NOMO-1 treated with DMSO at 0.1 percent for 48 hours (cell line): ENCODE results near the gene S100A13.
A peak's percentile ranks its signal among the peaks of the same experiment; 100 is the strongest.
"Not testable (repeated sequence)": the region's sequence is repeated elsewhere in the genome, so short reads cannot be mapped to it uniquely, and the experiment has no call there.

Source experiments
- DNase-seq: peaks from one replicate; lab custom pipeline; 2025; ENCODE audit not compliant: unreplicated experiment; lab: John Stamatoyannopoulos, UW

S100A13 gene

DNA sequence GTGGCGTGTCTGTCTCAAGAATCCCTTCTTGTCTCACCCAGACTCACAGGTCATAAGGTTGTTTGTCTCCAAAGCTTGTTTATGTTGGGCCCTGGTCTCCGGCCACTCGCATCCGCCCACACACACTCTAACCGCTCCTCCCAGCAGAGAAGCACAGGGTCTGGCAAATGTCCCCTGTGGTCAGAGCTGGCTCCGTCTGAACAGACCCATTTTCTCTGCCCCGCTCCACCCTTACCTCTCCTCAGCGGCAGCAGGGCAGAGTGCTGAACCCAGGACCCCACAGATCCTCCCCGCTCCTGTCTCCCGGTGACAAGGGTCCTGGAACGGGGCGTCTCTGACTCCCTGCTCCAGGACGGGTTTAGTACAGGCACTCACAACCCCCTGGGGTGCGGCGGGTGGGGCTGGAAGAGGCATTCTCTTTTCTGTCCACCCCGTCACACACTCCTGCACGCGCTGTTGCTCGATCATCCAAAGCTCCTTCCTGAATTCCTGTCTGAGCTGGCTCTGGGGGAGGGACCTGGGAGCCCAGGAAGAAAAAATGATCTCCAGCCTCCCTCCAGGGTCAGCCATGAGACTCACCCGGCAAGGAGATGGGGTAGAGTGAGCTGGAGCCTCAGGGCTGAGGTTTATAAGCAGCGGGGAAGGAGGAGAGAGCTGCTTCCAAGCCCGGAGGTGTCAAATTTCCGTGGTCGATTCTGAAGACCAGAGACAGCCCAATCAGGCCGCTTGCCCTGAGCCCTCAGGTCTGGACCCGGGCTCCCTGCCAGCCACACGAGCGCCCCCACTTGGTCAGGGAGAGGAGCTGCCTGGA is at the start of gene S100A13:
S100A13 (minus strand) TSS at position 602 of the 811 bp plus-strand sequence. CDS start 1,033 bp downstream, outside the sequence.
- no peak for DNase-seq

DNA sequence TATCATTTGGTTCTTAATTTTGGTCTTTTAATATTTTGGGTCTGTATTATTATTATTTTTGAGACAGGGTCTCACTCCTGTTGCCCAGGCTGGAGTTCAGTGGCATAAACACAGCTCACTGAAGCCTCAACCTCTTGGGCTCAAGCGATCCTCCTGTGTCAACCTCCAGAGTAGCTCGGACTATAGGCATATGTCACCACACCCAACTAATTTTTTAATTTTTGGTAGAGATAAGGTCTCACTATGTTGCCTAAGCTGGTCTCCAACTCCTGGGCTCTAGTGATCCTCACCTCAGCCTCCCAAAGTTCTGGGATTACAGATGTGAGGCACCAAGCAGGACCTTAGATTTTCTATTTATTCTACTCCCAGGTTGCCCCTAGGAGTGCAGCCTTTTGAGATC is 46.2 kb upstream of the S100A13 start:
- no peak for DNase-seq

DNA sequence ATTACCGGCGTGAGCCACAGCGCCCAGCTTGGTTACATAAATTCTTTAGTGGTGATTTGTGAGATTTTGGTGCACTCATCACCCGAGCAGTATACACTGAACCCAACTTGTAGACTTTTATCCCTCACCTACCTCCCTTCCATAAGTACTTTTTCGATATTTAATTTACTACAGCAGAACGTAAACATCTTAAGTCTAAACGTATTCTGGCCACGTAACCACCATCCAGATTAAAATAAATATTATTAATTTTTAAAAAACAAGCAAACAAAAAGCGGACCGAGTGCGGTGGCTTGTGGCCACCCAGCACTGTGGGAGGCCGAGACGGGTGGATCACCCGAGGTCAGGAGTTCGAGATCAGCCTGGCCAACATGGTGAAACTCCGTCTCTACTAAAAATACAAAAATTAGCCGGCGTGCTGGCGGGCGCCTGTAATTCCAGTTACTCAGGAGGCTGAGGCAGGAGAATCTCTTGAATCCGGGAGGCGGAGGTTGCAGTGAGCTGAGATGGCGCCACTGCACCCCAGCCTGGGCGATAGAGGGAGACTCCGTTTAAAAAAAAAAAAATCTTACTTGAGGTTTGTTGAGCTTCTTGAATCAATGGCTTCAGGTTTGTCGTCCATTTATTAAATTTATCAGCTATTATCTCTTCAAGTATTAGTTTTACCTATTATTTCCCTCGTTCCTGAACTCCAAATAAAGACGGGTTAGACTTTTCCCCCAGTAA is 44.5 kb upstream of the S100A13 start:
- peak; percentile 51 for DNase-seq

DNA sequence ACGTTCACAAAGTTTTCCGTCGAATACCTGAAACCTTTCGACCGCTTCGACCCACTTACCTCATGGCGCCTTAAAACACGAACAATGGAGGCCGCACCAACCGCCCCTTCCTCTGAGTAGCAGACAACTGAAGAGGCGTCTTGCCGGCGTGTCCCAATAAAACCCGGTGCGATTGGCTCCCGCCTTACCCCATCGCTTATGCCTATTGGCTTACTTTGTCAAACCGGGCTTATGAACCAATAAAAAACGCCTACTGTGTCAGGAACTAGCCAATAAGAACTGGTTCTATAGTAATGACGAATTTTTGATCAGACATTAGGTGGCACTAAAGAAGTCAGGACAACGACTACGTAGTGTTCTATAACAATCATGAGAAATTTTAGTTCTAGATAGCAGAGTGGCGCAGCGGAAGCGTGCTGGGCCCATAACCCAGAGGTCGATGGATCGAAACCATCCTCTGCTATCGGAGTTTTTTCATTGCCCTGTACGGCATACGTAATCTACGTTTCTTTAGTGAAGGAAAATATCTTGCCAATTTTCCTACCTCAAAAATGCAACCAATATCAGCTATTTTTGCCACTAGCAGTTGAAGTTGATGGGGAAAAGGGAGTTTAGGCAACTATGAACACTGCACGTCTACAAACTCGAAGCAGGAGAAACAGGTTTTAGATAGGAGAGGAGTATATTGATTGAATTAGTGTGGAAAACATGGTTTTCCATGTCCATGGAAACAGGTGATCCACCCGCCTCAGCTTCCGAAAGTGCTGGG is 43.7 kb upstream of the S100A13 start, which contains the start of gene ILF2:
ILF2 (minus strand) TSS at position 135 of the 769 bp plus-strand sequence; CDS start at position 64, 71 bp downstream.
- DNase-seq: peak; percentile 99

DNA sequence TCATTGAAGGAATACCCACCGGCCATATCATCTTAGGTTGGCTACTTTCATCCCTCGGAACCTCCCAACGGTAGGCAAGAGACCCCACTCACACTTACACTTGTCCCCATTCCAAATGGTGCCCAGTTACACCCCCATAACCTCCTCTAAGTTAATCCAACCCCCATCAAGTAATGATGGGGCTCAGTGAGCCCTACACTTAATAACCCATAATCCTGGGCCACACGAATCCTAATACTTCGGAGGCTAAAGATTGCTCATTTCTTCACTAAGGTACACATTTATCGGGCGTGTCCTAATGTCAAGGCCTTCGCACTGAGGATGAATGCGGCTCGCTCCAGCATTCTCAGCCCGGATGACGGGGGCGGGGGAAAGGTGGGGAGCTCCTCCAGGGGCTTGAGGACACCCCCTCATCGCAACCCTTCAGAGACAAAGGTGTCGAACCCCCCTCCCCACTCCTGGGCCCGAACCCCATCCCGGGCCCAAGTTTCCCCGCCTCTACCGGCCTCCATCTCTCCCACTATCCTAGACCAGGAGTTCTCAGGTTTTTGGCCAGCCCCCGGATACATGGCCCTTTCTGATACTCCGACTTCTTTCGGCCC is 43.1 kb upstream of the S100A13 start:
- DNase-seq: no peak

DNA sequence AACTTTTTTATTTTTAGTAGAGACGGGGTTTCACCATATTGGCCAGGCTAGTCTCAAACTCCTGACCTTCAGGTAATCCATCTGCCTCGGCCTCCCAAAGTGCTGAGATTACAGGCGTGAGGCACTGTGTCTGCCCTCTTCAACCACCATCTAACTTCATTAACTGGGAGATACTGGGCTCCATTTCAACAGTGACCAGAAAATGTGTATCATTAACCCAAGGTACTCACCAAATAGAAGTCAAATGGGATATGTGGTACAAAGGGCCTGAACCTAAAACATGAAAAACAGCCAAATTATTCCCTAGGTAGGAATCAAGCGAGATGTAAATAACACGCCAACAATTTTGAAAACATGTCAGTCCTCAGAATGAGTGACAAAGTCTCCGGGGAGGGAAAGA is 42.3 kb upstream of the S100A13 start:
- DNase-seq: no peak

DNA sequence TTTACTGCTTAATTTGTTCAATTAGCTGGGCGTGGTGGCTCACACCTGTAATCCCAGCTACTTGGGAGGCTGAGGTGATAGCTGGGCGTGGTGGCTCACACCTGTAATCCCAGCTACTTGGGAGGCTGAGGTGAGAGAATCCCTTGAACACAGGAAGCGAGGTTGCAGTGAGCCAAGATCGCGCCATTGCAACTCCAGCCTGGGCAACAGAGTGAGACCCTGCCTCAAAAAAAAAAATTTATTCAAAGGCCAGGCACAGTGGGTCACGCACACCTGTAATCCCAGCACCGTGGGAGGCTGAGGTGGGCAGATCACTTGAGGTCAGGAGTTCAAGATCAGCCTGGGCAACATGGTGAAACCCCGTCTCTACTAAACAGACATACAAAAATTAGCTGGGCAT is 41.4 kb upstream of the S100A13 start:
- not testable (repeated sequence) for DNase-seq

DNA sequence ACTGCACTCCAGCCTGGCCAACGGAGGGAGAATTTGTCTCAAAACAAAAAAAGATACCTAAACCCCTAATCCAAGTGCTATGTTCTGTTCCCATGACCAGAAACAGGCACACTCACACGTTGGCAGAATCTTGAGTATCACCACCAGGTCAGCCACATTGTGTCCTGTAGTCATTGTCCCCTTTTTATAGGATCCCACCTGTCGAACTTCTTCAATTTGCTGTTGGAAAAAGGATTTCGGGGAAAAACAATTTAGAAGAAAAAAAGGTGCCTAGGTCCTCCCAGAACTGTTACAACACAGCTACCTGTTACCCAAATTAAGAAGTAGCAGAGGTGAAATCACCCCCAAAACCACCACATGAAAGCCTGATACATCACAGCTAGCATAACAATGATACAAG is 40.1 kb upstream of the S100A13 start:
- no peak for DNase-seq

DNA sequence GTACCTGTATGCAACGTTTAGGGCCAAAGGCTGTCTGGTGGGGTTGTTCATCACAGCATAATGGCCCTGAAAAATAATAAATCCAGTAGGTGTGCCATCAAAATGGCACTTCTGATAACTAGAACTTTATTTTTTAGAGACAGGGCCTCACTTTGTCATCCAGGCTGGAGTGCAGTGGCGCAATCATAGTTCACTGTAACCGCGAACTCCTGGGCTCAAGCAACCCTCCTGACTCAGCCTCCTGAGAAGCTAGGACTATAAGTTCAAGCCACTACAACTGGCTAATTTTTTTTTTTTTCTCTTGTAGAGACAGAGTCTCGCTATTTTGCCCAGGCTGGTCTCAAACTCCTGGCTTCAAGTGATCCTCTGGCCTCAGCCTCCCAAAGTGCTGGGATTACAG is 35.9 kb upstream of the S100A13 start:
- DNase-seq: peak; percentile 51

DNA sequence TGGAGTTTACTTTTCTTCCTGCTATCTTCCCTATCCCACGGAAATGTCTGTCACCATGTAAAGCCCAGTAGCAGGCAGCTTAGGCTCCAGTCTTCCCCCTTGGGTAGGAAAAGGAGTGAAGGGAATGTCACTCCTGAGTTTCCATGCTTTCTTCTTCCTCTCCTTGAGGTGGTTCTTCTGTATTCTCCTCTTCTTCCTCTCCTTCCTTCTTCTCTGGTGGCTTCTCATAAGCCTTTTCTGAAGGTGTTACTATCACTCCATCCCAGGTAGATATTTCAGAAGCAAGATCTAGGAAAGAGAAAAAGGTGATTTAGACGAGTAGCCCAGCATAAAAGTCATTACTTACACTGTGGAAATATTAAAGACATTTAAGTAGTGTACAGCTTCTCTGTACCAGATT is 35.0 kb upstream of the S100A13 start:
- no peak for DNase-seq

DNA sequence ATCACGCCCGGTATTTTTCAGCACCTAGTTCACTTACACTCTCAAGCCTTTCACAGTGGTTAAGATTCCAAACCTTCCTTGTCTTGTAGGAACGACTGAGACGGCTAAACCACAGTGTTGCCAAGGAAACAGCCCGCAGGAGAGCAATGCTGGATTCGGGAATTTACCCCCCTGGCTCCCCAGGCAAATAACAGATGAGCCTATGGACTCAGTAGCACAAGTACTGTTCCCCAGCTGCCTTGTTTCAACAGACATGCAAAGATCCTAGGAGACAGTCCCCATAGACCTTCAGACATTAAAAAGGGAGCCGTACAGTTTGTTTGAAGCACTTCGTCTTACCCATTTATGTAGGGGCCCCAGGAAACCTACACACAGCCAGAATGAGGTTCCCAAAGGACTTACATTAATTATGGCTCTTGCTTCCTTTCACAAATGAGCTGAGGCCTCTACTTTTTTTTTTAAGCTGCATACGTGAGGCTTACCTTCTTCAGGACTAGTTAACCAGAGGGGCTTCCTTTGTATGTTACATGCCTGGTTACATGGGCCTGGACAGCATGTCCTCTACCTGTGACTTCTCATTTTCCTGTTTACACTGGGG is 33.9 kb upstream of the S100A13 start:
- no peak for DNase-seq

DNA sequence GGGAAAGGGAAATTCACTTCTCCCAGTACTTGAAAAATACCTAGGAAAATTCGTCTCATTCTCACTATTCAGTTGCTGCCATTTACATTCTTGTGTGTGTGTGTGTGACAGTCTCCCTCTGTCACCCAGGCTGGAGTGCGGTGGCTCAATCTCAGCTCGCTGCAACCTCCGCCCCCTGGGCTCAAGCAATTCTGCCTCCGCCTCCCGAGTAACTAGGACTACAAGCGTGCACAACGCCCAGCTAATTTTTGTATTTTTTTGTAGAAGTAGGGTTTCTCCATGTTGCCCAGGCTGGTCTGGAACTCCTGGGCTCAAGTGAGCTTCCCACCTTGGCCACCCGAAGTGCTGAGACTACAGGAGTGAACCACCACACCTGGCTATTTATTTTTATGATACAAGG is 32.4 kb upstream of the S100A13 start:
- DNase-seq: no peak

DNA sequence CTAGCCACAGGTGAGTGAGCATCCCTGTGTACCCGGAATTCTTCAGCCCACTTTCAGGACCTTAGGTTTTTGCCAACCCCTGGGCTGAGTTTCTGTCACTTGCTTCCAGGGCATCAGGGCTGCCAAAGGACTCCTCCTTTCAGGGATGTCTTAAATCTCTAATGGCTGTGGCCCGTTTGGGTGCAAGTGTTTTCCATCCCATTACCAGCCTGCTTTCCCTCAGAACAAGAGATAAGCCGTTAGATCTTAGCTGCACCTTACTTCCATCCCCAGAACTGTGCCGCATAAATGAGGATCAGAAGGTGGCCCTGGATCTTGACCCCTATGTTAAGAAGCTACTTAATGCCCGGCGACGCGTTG is 31.9 kb upstream of the S100A13 start:
- no peak for DNase-seq

DNA sequence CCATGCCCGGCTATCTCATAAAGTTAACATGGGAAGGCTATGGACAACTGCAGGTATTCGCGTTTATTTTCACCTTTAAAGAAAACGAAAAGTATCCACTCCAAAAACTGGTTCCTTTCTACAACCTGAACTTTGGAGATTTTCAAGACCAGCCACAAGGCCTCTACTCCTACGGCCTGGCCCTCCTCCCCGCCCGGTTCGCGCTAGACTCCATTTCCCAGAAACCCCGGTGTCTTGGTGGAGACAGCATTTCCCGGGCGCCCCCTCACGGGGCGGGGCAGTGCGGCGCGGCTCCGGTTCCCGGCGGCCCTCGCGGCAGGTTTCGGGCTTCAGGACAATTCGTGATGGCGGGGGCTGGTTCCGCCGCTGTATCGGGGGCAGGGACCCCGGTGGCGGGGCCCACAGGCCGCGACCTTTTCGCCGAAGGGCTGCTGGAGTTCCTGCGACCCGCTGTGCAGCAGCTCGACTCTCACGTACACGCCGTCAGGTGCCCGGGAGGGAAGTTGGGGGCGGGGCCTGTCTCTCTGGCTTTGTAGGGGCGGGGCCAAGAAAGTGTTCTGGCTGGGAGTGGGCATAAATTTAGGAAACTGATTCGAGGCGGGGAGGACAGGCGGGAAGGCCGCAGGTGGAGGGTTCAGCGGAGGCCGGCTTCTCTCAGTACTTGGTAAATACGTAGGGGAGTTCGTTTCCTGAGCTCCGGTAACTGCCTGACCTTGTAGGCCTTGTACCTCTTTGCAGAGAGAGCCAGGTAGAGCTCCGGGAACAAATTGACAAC is 31.3 kb upstream of the S100A13 start, which contains the start of gene SNAPIN:
SNAPIN (plus strand) TSS at position 304 of the 775 bp plus-strand sequence; CDS start at position 345, 41 bp downstream.
- DNase-seq: peak; percentile 91

DNA sequence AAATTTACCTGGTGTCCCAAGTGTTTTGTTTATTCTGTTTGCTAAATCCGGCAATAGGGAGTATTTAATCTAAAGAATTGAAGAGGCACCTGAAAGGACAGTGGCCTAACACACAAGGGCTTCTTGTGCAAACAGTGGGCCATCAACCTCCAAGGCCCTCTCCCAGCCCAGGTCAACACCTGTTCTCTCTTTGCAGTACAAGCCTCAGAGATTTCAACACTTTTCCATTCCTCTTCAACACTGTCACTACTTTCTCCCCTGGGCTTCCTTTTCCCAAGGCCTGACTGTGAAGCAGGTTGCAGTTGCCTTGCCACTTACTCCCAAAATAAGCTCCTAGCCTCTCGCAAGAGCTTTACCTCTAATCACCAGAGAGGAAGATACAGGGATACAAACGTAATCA is 28.0 kb upstream of the S100A13 start:
- no peak for DNase-seq

DNA sequence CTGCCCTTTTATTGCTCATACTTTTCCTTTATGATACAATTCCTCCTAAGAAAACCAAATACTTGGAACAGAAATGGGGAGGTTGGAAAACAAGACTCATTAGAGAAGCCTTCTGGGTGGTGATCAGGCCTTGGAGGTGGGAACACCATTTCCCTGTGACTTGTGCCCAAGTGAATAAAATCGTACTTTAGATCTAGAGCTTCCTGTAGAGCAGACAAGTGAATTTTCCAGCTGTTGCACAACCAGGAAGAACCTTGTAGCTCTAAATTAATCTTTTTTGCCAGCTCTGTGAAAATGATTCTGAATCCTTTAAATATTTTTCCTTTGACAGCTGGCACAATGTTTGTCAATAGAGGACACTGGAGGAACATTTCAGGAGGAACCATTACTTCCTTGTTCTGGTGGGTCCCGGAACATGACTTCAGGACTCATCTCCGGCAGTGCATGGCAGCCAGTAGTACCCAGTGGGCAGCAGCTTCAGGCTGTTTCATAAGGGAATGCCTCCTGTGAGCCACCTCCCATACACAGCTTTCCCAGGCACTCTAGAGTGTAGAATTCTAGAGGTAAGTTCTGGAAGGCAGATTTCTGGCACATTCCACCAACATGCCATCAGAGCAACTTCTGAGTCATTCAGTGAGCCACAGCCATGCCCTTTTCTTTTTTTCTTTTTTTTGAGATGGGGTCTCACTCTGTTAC is 25.6 kb upstream of the S100A13 start:
- no peak for DNase-seq

DNA sequence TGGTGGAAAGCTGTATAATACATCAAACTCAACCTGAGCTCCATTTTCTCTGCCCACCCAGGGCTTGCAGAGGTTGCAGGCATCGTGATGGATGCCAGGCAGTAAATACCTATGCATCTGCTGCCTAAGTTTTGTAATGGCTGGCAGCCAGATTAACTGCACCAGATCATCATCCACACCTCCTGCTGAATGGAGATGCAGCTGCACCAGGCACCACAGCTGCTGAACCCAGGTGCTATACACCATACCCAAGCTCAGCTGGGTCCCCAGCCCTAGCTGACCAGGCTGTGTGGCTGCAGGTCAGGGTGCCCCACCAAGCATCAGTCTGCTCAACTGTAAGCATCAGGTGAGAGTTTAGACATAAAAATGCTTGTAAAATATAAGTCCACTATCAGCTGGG is 24.5 kb upstream of the S100A13 start:
- no peak for DNase-seq

DNA sequence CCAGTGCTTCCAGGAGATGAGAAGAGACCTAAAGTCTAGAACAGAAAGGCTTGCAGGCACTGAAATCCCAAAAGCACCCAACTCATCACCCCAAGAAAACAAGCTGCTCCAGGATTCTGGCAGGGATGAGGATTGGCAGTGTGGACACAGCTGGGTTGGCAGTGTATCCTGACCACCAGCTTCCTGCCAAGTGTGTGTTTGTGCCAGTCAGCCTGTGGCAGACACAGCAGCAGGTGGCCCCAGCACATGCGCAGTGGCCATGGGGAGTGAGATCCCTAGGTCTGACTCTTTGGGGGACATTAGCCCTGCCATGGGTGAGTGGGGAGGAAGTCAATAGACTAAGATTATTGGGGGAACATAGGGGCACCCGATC is 22.5 kb upstream of the S100A13 start:
- no peak for DNase-seq

DNA sequence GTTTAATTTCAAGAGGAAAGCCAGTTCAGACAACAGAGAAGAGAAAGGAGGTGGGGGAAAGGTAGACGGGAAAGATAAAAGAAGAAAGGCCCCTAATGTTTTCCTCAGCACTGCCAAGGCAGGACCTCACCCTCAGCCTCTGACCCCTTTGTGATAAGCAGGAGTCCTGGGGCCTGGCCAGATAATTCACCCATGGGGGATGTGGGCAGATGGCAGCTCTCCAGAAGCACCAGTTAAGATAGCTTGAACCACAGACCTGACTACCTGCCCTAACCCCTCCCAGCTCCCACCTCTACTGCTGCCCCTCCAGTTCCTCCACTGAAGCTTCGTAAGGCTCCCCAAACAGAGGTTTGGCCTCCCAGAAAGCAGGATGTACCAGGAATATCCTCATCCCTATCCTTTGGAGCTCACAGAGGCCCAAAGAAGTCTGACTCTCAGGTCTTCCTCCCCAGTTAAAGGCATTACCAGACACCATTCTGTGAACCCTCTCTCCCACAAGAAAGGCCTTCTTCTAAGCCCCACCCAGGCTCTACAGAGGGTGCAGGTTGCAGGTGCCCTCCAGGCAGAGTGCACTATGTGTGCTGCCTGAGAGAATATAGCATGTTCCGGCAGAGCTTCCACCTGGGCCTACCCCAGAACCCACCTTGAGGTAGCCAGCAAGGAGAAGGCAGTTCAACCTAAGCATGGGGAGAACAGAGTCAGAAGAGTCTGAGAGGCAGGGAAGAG is 22.0 kb upstream of the S100A13 start:
- DNase-seq: no peak
